ENCODE results near the gene DYSF. TPM values are rescaled to one million over a fixed set of nuclear protein-coding genes. Genes with fewer than 3 reads are reported as not detected.

Gene DYSF
- total RNA-seq, 1 donor from 2014 or later, result 37.7 TPM

- H3K9me3 ChIP-seq, result no peaks in the 10 kb centered on the region
- no peak overlapping the region for H3K4me3 ChIP-seq
- TF ChIP-seq, protein P1, sequence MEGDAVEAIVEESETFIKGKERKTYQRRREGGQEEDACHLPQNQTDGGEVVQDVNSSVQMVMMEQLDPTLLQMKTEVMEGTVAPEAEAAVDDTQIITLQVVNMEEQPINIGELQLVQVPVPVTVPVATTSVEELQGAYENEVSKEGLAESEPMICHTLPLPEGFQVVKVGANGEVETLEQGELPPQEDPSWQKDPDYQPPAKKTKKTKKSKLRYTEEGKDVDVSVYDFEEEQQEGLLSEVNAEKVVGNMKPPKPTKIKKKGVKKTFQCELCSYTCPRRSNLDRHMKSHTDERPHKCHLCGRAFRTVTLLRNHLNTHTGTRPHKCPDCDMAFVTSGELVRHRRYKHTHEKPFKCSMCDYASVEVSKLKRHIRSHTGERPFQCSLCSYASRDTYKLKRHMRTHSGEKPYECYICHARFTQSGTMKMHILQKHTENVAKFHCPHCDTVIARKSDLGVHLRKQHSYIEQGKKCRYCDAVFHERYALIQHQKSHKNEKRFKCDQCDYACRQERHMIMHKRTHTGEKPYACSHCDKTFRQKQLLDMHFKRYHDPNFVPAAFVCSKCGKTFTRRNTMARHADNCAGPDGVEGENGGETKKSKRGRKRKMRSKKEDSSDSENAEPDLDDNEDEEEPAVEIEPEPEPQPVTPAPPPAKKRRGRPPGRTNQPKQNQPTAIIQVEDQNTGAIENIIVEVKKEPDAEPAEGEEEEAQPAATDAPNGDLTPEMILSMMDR (IDR thresholded peaks at IDR 0.05), result no peak
- intact Hi-C loops (cut with DNase I), result no loop called here
- H3K36me3 ChIP-seq, result no peaks in the 10 kb centered on the region
- DNase-seq, result peak; percentile 40
- H3K27ac ChIP-seq, result no peak overlapping the region
- H3K27me3 ChIP-seq, result no peaks in the 10 kb centered on the region
- peaks cover 18% of the 10 kb centered on the region for H3K4me1 ChIP-seq
- no peak for ATAC-seq
Observed at GRCh38 chr2:71605781-71606241, 152.4 kb downstream of the DYSF start.

- H3K36me3 ChIP-seq, result no peaks in the 10 kb centered on the region
- intact Hi-C loops (cut with DNase I), result no loop called here
- H3K4me1 ChIP-seq, result peaks cover 18% of the 10 kb centered on the region
- TF ChIP-seq, protein P1 (IDR thresholded peaks at IDR 0.05), result no peak
- DNase-seq (no peak), ATAC-seq (no peak)
- no peak overlapping the region for H3K4me3 ChIP-seq
- H3K9me3 ChIP-seq, result no peaks in the 10 kb centered on the region
- H3K27ac ChIP-seq, result no peak overlapping the region
- no peaks in the 10 kb centered on the region for H3K27me3 ChIP-seq
Observed at GRCh38 chr2:71606244-71606643, 152.9 kb downstream of the DYSF start.

DNA sequence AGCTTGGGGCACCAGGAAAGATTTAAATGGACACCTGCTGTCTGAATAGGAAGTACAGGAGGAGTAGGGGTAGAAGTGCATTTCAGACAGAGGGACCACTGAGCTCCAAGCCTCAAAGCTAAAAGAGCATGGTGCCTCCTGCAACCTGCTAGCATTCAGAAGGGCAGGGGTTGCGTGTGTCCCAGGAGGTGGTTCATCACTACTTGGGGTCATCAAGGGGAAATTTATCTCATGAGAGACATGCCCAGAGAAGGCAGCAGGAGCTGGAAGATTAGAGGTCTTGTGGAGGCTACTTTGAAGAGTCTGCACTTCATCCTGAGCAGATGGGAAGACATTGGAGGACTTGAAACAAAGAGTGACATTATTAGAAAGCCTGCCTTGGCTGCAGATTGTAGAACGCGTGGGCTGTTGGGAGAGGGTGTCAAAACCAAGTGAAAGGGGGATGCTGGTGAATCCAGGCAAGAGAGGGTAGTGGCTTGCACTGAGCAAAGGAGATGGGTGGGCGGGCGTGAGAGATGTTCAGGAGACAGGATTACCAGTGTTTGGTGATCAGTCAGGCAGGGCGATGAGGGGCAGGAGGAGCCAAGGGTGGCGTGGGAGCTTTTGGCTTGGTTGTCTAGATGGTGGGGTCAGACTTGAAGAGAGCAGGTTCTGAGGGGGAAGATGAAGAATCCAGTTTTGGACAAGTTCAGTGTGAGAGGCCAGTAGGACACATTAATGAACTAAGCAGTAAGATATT lies 154.0 kb downstream of the DYSF start:
- Histone ChIP-seq H3K4me3 (no peak overlapping the region), H3K27ac (no peak overlapping the region), H3K36me3 (no peaks in the 10 kb centered on the region), H3K27me3 (no peaks in the 10 kb centered on the region), H3K4me1 (peaks cover 18% of the 10 kb centered on the region), H3K9me3 (no peaks in the 10 kb centered on the region)
- no peak for ATAC-seq
- DNase-seq, result peak; percentile 37
- TF ChIP-seq, protein P1 (IDR thresholded peaks at IDR 0.05), result no peak
- intact Hi-C loops (cut with DNase I), result no loop called here

DNA sequence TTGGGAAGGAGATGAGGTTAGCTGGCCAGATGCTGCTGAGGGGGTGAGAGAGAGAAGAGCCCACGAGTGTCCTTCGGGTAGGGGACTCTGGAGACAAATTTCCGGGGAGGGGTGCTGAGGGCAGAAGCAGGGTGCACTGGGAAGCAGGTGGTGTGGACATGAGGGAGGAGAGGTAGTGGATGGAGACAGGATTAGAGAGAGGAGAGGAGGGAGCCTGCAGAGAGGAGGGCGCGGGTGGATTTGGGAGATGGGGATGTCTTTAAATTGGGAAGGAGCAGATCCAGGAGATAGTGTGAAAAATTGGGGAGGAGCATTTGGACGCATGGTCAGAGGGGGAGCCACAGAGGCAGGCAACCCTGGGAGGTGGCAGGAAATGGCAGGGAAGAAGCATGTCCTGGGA lies 154.7 kb downstream of the DYSF start:
- ATAC-seq (no peak), DNase-seq (peak; percentile 6)
- H3K36me3 ChIP-seq, result no peaks in the 10 kb centered on the region
- TF ChIP-seq, protein P1 (IDR thresholded peaks at IDR 0.05), result no peak
- H3K27ac ChIP-seq, result no peak overlapping the region
- no peaks in the 10 kb centered on the region for H3K9me3 ChIP-seq
- H3K4me3 ChIP-seq, result no peak overlapping the region
- H3K4me1 ChIP-seq, result peaks cover 18% of the 10 kb centered on the region
- no peaks in the 10 kb centered on the region for H3K27me3 ChIP-seq
- intact Hi-C loops (cut with DNase I), result no loop called here

DNA sequence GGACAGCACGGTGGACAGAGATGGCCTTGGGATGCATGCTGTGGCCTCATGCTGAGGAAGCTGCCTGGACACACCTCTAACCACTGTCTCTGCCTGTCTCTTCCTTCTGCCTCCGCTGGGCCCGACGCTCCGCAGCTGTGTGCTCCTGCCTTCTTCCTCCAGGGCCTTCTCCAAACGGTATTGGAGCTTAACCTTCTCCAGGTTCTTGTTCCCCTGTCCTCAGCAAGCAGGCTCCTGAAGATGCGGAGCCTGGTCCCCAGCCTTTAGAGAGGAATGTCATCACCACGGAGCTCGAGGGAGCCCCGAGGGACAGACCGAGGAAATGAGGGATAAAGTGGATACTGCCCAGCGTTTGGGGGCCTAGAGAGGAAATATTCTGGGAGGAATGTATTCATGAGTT lies 155.1 kb downstream of the DYSF start:
- Histone ChIP-seq H3K27ac (no peak overlapping the region), H3K36me3 (no peaks in the 10 kb centered on the region), H3K9me3 (no peaks in the 10 kb centered on the region), H3K4me3 (no peak overlapping the region), H3K4me1 (peaks cover 14% of the 10 kb centered on the region), H3K27me3 (no peaks in the 10 kb centered on the region)
- intact Hi-C loops (cut with DNase I), result no loop called here
- TF ChIP-seq, protein P1 (IDR thresholded peaks at IDR 0.05), result no peak
- ATAC-seq, result no peak
- DNase-seq, result peak; percentile 25
